Measurements from ENCODE around the gene DFFA.
"Not testable (repeated sequence)": the region's sequence is repeated elsewhere in the genome, so short reads cannot be mapped to it uniquely, and the experiment has no call there.

Gene DFFA

GRCh38 chr1:10506677-10507047 lies 34.3 kb upstream of the DFFA start:
- no peak for DNase-seq (ENCODE audit: insufficient read length, low spot score)
- no peak for FAIRE-seq

- not testable (repeated sequence) for FAIRE-seq; DNase-seq (ENCODE audit: insufficient read length, low spot score)
Measured at GRCh38 chr1:10506046-10506676, 33.8 kb upstream of the DFFA start.

GRCh38 chr1:10504249-10504648 lies 31.9 kb upstream of the DFFA start:
- DNase-seq (ENCODE audit: insufficient read length, low spot score) (no peak), FAIRE-seq (no peak)

GRCh38 chr1:10502206-10502605 lies 29.9 kb upstream of the DFFA start:
- DNase-seq (ENCODE audit: insufficient read length, low spot score) (no peak), FAIRE-seq (no peak)

GRCh38 chr1:10498231-10498630 lies 25.9 kb upstream of the DFFA start:
- no peak for FAIRE-seq

GRCh38 chr1:10497109-10497508 lies 24.8 kb upstream of the DFFA start:
- FAIRE-seq (no peak), DNase-seq (ENCODE audit: insufficient read length, low spot score) (no peak)

More at GRCh38 chr1:10498231-10498630, 25.9 kb upstream of the DFFA start:
- no peak for DNase-seq (ENCODE audit: insufficient read length, low spot score)

GRCh38 chr1:10495952-10496351 lies 23.6 kb upstream of the DFFA start:
- DNase-seq (ENCODE audit: insufficient read length, low spot score) (no peak), FAIRE-seq (no peak)

GRCh38 chr1:10495475-10495817 lies 23.1 kb upstream of the DFFA start:
- DNase-seq (ENCODE audit: insufficient read length, low spot score), result no peak
- FAIRE-seq, result no peak

GRCh38 chr1:10494754-10495474 lies 22.6 kb upstream of the DFFA start:
- no peak for FAIRE-seq
- peak; percentile 75 for DNase-seq (ENCODE audit: insufficient read length, low spot score)

GRCh38 chr1:10494418-10494753 lies 22.1 kb upstream of the DFFA start:
- FAIRE-seq, result no peak
- no peak for DNase-seq (ENCODE audit: insufficient read length, low spot score)

- no peak for FAIRE-seq
- DNase-seq (ENCODE audit: insufficient read length, low spot score), result no peak
Measured at GRCh38 chr1:10490286-10490970, 18.1 kb upstream of the DFFA start.

GRCh38 chr1:10489291-10490055 lies 17.1 kb upstream of the DFFA start:
- DNase-seq (ENCODE audit: insufficient read length, low spot score) (no peak), FAIRE-seq (no peak)

- FAIRE-seq (no peak), DNase-seq (ENCODE audit: insufficient read length, low spot score) (no peak)
Measured at GRCh38 chr1:10484521-10484920, 12.2 kb upstream of the DFFA start.

GRCh38 chr1:10480614-10481013 lies 8.3 kb upstream of the DFFA start:
- FAIRE-seq, result no peak
- no peak for DNase-seq (ENCODE audit: insufficient read length, low spot score)

GRCh38 chr1:10479296-10479695 lies 7.0 kb upstream of the DFFA start:
- FAIRE-seq (no peak), DNase-seq (ENCODE audit: insufficient read length, low spot score) (no peak)

GRCh38 chr1:10475510-10475909 lies 3.2 kb upstream of the DFFA start:
- DNase-seq (ENCODE audit: insufficient read length, low spot score), result no peak
- no peak for FAIRE-seq

GRCh38 chr1:10474613-10475507 lies 2.5 kb upstream of the DFFA start, which contains the start of gene PEX14:
Gene PEX14 (plus strand): TSS chr1:10474950. CDS start chr1:10474967, 17 bp downstream.
- DNase-seq (ENCODE audit: insufficient read length, low spot score) (peak; percentile 87), FAIRE-seq (no peak)

GRCh38 chr1:10474309-10474612 lies 1.9 kb upstream of the DFFA start:
- not testable (repeated sequence) for DNase-seq (ENCODE audit: insufficient read length, low spot score)

GRCh38 chr1:10473145-10473765 lies 926 bp upstream of the DFFA start:
- DNase-seq (ENCODE audit: insufficient read length, low spot score) (no peak), FAIRE-seq (no peak)

More at GRCh38 chr1:10474309-10474612, 1.9 kb upstream of the DFFA start:
- not testable (repeated sequence) for FAIRE-seq
